Measurements from ENCODE around the gene RAPGEF1.
A peak's percentile ranks its signal among the peaks of the same experiment; 100 is the strongest.
"Not testable (repeated sequence)": the region's sequence is repeated elsewhere in the genome, so short reads cannot be mapped to it uniquely, and the experiment has no call there.

Gene RAPGEF1

GRCh38 chr9:131764568-131764967 lies 24.7 kb upstream of the RAPGEF1 start:
- Histone ChIP-seq H3K4me1 (ENCODE audit: insufficient read depth, low read length) (no peaks in the 10 kb centered on the region), H3K27me3 (ENCODE audit: insufficient read depth, low read length) (no peaks in the 10 kb centered on the region), H3K9ac (ENCODE audit: low read depth, low read length) (no peak overlapping the region), H3K27ac (ENCODE audit: low read length) (no peak overlapping the region), H3K36me3 (ENCODE audit: insufficient read depth, low read depth, low read length) (no peaks in the 10 kb centered on the region), H3K9me3 (ENCODE audit: insufficient read depth, low read depth, low read length) (no peaks in the 10 kb centered on the region), H3K4me3 (ENCODE audit: low read length) (no peak overlapping the region)

DNA sequence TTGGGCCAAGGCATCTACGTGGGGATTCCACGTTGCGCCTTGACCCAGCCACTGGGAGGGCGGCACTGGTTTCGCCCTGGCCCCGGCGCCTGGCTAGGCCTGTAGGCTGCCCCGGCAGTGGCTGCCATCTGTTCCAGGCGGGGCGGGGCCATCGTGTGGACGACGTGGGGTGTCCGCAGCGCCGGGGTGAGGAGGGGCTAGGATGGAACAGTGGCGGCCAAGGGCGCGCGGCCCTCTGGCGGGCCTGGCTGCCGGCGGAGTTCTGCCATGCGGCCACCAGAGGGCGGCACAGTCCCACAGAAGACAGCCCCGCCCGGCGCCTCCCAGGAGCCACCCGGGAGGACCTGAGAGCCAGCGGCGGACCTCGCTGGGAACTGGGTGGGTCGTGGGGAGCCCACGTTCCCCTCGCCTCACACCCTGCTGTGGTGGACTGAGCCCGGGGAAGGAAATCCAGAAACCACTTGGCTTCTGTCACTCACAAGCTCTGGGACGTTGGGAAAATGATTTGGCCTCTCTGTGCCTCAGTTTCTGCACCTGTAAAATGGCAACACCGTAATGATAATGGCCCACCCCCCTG lies 22.6 kb upstream of the RAPGEF1 start:
- Histone ChIP-seq H3K4me3 (ENCODE audit: low read length) (peak overlapping the region; percentile 36; the same call in 1 of the 2 replicates), H3K9me3 (ENCODE audit: insufficient read depth, low read depth, low read length) (no peaks in the 10 kb centered on the region), H3K27me3 (ENCODE audit: insufficient read depth, low read length) (no peaks in the 10 kb centered on the region), H3K9ac (ENCODE audit: low read depth, low read length) (peak overlapping the region; percentile 39; the same call in 1 of the 2 replicates), H3K36me3 (ENCODE audit: insufficient read depth, low read depth, low read length) (no peaks in the 10 kb centered on the region), H3K27ac (ENCODE audit: low read length) (no peak overlapping the region), H3K4me1 (ENCODE audit: insufficient read depth, low read length) (no peaks in the 10 kb centered on the region)

GRCh38 chr9:131759017-131759647 lies 19.3 kb upstream of the RAPGEF1 start:
- Histone ChIP-seq H3K4me3 (ENCODE audit: low read length) (no peak overlapping the region), H3K27ac (ENCODE audit: low read length) (no peak overlapping the region), H3K27me3 (ENCODE audit: insufficient read depth, low read length) (no peaks in the 10 kb centered on the region), H3K36me3 (ENCODE audit: insufficient read depth, low read depth, low read length) (no peaks in the 10 kb centered on the region), H3K4me1 (ENCODE audit: insufficient read depth, low read length) (no peaks in the 10 kb centered on the region; the same call in 1 of the 2 replicates), H3K9me3 (ENCODE audit: insufficient read depth, low read depth, low read length) (no peaks in the 10 kb centered on the region), H3K9ac (ENCODE audit: low read depth, low read length) (no peak overlapping the region)

DNA sequence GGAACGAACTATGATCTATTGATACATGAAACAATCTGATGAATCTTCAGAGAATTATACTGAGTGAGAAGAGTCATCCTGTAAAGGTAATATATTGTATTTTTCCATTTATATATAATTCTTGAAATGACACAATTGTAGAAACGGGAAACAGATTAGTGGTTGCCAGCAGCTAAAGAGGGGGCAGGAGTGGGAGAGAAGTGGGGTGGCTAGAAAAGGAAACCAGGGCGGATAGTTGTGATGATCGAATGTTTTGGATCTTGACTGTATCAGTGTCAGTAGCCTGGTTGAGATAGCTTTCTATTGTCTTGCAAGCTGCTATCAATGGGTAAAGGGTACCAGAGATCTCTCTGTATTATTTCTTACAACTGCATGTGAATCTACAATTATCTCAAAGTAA lies 17.7 kb upstream of the RAPGEF1 start:
- H3K4me1 ChIP-seq (ENCODE audit: insufficient read depth, low read length), result no peaks in the 10 kb centered on the region; the same call in 1 of the 2 replicates

GRCh38 chr9:131755541-131756198 lies 15.8 kb upstream of the RAPGEF1 start:
- Histone ChIP-seq H3K27me3 (ENCODE audit: insufficient read depth, low read length) (no peaks in the 10 kb centered on the region), H3K4me1 (ENCODE audit: insufficient read depth, low read length) (no peaks in the 10 kb centered on the region; the same call in 1 of the 2 replicates)

More for the DNA sequence above, 17.7 kb upstream of the RAPGEF1 start:
- no peak overlapping the region for H3K27ac ChIP-seq (ENCODE audit: low read length)
- no peaks in the 10 kb centered on the region for H3K9me3 ChIP-seq (ENCODE audit: insufficient read depth, low read depth, low read length)
- no peak overlapping the region for H3K9ac ChIP-seq (ENCODE audit: low read depth, low read length)
- H3K27me3 ChIP-seq (ENCODE audit: insufficient read depth, low read length), result no peaks in the 10 kb centered on the region
- H3K36me3 ChIP-seq (ENCODE audit: insufficient read depth, low read depth, low read length), result no peaks in the 10 kb centered on the region
- H3K4me3 ChIP-seq (ENCODE audit: low read length), result no peak overlapping the region

DNA sequence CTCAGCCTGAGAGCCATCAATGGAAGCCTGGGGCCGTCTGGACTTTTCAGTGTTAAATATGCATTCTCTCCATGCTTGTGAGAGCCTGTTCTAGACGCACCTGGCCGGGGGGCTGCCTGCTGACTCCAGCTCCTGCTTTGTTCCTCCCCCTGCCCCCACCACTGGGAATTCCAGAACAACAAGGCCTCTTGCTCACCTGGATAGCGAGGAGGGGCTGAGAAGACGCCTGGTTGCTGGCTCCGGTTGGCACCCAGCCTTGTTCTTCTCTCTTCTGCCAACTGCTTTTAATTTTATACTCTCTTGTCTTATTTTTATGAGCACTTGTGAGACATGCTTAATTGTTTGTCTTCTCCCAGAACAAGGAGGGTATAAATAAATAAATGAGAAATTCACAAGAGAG lies 15.0 kb upstream of the RAPGEF1 start:
- Histone ChIP-seq H3K4me1 (ENCODE audit: insufficient read depth, low read length) (no peaks in the 10 kb centered on the region; the same call in 1 of the 2 replicates), H3K36me3 (ENCODE audit: insufficient read depth, low read depth, low read length) (no peaks in the 10 kb centered on the region), H3K27ac (ENCODE audit: low read length) (no peak overlapping the region), H3K27me3 (ENCODE audit: insufficient read depth, low read length) (no peaks in the 10 kb centered on the region), H3K9me3 (ENCODE audit: insufficient read depth, low read depth, low read length) (no peaks in the 10 kb centered on the region), H3K9ac (ENCODE audit: low read depth, low read length) (no peak overlapping the region), H3K4me3 (ENCODE audit: low read length) (no peak overlapping the region)

More at GRCh38 chr9:131755541-131756198, 15.8 kb upstream of the RAPGEF1 start:
- Histone ChIP-seq H3K9me3 (ENCODE audit: insufficient read depth, low read depth, low read length) (no peaks in the 10 kb centered on the region), H3K9ac (ENCODE audit: low read depth, low read length) (no peak overlapping the region), H3K4me3 (ENCODE audit: low read length) (no peak overlapping the region), H3K36me3 (ENCODE audit: insufficient read depth, low read depth, low read length) (no peaks in the 10 kb centered on the region), H3K27ac (ENCODE audit: low read length) (no peak overlapping the region)

DNA sequence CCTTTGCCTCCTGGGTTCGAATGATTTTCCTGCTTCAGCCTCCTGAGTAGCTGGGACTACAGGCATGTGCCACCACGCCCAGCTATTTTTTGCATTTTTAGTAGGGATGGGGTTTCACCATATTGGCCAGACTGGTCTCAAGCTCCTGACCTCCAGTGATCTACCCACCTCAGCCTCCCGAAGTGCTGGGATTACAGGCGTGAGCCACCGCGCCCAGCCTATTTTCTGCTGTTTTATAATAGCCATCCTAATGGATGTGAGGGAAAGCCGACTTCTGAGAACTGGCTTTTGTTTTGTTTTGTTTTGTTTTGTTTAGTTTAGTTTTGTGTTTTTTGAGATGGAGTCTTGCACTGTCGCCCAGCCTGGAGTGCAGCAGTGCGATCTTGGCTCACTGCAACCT lies 13.9 kb upstream of the RAPGEF1 start:
- not testable (repeated sequence) for H3K4me1 ChIP-seq (ENCODE audit: insufficient read depth, low read length); H3K9ac ChIP-seq (ENCODE audit: low read depth, low read length); H3K36me3 ChIP-seq (ENCODE audit: insufficient read depth, low read depth, low read length); H3K27ac ChIP-seq (ENCODE audit: low read length); H3K27me3 ChIP-seq (ENCODE audit: insufficient read depth, low read length); H3K9me3 ChIP-seq (ENCODE audit: insufficient read depth, low read depth, low read length); H3K4me3 ChIP-seq (ENCODE audit: low read length)

DNA sequence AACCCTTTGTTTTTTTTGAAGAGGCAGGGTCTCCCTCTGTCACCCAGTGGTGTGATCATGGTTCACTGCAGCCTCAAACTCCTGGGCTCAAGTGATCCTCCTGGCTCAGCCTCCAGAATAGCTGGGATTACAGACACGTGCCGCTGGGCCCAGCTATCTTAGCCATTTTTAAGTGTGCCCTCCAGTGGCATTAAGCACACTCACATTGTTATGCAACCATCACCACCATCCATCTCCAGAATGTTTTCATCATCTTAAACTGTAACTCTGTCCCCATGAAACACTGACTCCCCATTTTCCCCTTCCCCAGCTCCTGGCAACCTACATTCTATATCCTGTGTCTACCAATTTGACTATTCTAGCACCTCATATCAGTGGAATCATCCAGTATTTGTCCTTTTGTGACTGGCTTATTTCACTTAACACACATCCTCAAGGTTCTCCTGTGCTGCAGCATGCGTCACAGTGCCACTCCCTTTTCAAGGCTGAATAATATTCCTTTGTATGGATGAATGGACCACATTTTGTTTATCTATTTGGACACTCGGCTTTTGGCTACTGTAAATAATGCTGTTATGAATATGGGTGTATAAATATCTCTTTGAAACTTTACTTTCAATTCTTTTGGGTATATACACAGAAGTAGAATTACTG lies 12.5 kb upstream of the RAPGEF1 start:
- no peaks in the 10 kb centered on the region; the same call in 1 of the 2 replicates for H3K4me1 ChIP-seq (ENCODE audit: insufficient read depth, low read length)
- no peaks in the 10 kb centered on the region for H3K9me3 ChIP-seq (ENCODE audit: insufficient read depth, low read depth, low read length)
- no peak overlapping the region for H3K9ac ChIP-seq (ENCODE audit: low read depth, low read length)
- no peak overlapping the region for H3K27ac ChIP-seq (ENCODE audit: low read length)
- no peaks in the 10 kb centered on the region for H3K27me3 ChIP-seq (ENCODE audit: insufficient read depth, low read length)
- H3K36me3 ChIP-seq (ENCODE audit: insufficient read depth, low read depth, low read length), result no peaks in the 10 kb centered on the region
- H3K4me3 ChIP-seq (ENCODE audit: low read length), result no peak overlapping the region

DNA sequence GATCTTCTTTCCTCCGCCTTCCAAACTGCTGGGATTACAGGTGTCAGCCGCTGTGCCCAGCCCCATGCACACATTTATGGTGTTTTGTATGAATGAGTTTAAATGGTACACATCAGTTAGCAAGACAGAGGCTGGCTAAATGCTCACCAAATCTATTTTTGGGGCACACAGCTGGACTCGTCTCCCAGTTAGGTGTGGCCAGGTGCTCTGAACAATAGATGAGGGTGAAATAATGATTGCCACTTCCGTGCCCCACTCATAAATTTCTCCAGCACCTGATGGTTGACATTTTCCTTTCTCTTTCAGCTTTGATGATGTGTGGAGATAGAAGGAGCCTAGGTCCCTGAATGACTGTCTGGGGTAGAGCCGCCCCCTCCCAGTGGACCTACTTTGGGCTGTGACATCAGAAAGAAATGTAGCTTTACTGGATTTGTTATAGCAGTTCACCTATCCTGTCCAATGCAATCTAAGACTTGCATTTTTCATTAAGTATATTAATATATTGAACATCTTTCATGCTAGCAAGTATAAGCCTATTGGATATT lies 8.6 kb upstream of the RAPGEF1 start:
- Histone ChIP-seq H3K4me3 (ENCODE audit: low read length) (no peak overlapping the region), H3K9me3 (ENCODE audit: insufficient read depth, low read depth, low read length) (no peaks in the 10 kb centered on the region), H3K9ac (ENCODE audit: low read depth, low read length) (no peak overlapping the region), H3K4me1 (ENCODE audit: insufficient read depth, low read length) (no peaks in the 10 kb centered on the region), H3K27ac (ENCODE audit: low read length) (no peak overlapping the region), H3K27me3 (ENCODE audit: insufficient read depth, low read length) (no peaks in the 10 kb centered on the region), H3K36me3 (ENCODE audit: insufficient read depth, low read depth, low read length) (no peaks in the 10 kb centered on the region)

DNA sequence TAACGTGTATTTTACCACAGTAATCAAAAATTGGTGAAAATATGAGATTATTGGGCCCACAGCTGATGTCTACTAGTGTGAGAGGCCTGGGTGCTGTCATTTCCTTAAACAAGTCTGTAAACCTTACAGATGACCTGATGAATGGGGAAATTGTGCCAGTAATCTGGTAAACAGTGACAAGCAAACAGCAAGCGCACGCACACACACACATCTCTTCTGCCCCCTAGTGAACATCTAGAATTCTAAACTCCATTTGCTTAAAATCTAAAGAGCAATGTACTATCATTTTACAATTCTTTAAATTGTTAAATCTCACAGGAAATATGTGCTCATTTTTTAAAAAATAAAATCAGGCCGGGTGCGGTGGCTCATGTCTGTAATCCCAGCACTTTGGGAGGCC lies 7.5 kb upstream of the RAPGEF1 start:
- Histone ChIP-seq H3K27me3 (ENCODE audit: insufficient read depth, low read length) (no peaks in the 10 kb centered on the region), H3K4me1 (ENCODE audit: insufficient read depth, low read length) (no peaks in the 10 kb centered on the region), H3K27ac (ENCODE audit: low read length) (no peak overlapping the region), H3K36me3 (ENCODE audit: insufficient read depth, low read depth, low read length) (no peaks in the 10 kb centered on the region), H3K4me3 (ENCODE audit: low read length) (no peak overlapping the region), H3K9me3 (ENCODE audit: insufficient read depth, low read depth, low read length) (no peaks in the 10 kb centered on the region), H3K9ac (ENCODE audit: low read depth, low read length) (no peak overlapping the region)

- Histone ChIP-seq H3K9me3 (ENCODE audit: insufficient read depth, low read depth, low read length) (no peaks in the 10 kb centered on the region), H3K9ac (ENCODE audit: low read depth, low read length) (no peak overlapping the region), H3K27ac (ENCODE audit: low read length) (no peak overlapping the region), H3K36me3 (ENCODE audit: insufficient read depth, low read depth, low read length) (no peaks in the 10 kb centered on the region), H3K4me3 (ENCODE audit: low read length) (no peak overlapping the region), H3K27me3 (ENCODE audit: insufficient read depth, low read length) (no peaks in the 10 kb centered on the region), H3K4me1 (ENCODE audit: insufficient read depth, low read length) (no peaks in the 10 kb centered on the region)
These were observed 5.7 kb upstream of the RAPGEF1 start for GRCh38 chr9:131745610-131746009.
